Activated CD8-positive, alpha-beta memory T cell treated with anti-CD3 and anti-CD28 coated beads, Interleukin-2, amount 50 U/mL, for 24 hours (primary cell): Measurements from ENCODE around the gene PANK1.

Experiments
- DNase-seq: peaks from one replicate; pipeline ENCODE4 v3.0.0-alpha.2; 2020; ENCODE audit errors: extremely low read depth

The PANK1 gene

GRCh38 chr10:89644967-89645741 is at the start of gene PANK1:
Gene PANK1, minus strand, starts transcription at chr10:89645242. Its CDS starts 351 bp downstream, at chr10:89644891.
- peak; percentile 31 for DNase-seq

- DNase-seq, result no peak
Measured at GRCh38 chr10:89693176-89693575, 48.1 kb upstream of the PANK1 start.

GRCh38 chr10:89692416-89692815 is 47.4 kb upstream of the PANK1 start:
- no peak for DNase-seq

- DNase-seq, result no peak
Measured at GRCh38 chr10:89690027-89690426, 45.0 kb upstream of the PANK1 start.

GRCh38 chr10:89685936-89686335 is 40.9 kb upstream of the PANK1 start:
- DNase-seq, result no peak

- no peak for DNase-seq
Measured at GRCh38 chr10:89684604-89685003, 39.6 kb upstream of the PANK1 start.

- DNase-seq, result no peak
Measured at GRCh38 chr10:89683883-89684282, 38.8 kb upstream of the PANK1 start.

- DNase-seq, result no peak
Measured at GRCh38 chr10:89679986-89680385, 34.9 kb upstream of the PANK1 start.

GRCh38 chr10:89677341-89677740 is 32.3 kb upstream of the PANK1 start:
- DNase-seq, result no peak

- no peak for DNase-seq
Measured at GRCh38 chr10:89670926-89671325, 25.9 kb upstream of the PANK1 start.

GRCh38 chr10:89669985-89670384 is 24.9 kb upstream of the PANK1 start:
- no peak for DNase-seq

GRCh38 chr10:89668386-89669071 is 23.5 kb upstream of the PANK1 start:
- no peak for DNase-seq

- DNase-seq, result no peak
Measured at GRCh38 chr10:89666138-89666537, 21.1 kb upstream of the PANK1 start.

- no peak for DNase-seq
Measured at GRCh38 chr10:89665302-89665701, 20.3 kb upstream of the PANK1 start.

- DNase-seq, result no peak
Measured at GRCh38 chr10:89664203-89664602, 19.2 kb upstream of the PANK1 start.

- DNase-seq, result no peak
Measured at GRCh38 chr10:89663144-89663543, 18.1 kb upstream of the PANK1 start.

- DNase-seq, result no peak
Measured at GRCh38 chr10:89662596-89662995, 17.6 kb upstream of the PANK1 start.

- no peak for DNase-seq
Measured at GRCh38 chr10:89659143-89660131, 14.4 kb upstream of the PANK1 start.

- no peak for DNase-seq
Measured at GRCh38 chr10:89657302-89657701, 12.3 kb upstream of the PANK1 start.

- DNase-seq, result no peak
Measured at GRCh38 chr10:89655722-89656121, 10.7 kb upstream of the PANK1 start.

- DNase-seq, result no peak
Measured at GRCh38 chr10:89653410-89653869, 8.4 kb upstream of the PANK1 start.

GRCh38 chr10:89652806-89653370 is 7.8 kb upstream of the PANK1 start:
- DNase-seq, result no peak
